HFFc6 (cell line): ENCODE measurements around the gene NPB. TPM values are rescaled to one million over a fixed set of nuclear protein-coding genes. Genes with fewer than 3 reads are reported as not detected.

Source experiments
- DNase-seq: peaks from one replicate; pipeline ENCODE4 v3.0.0-alpha.2; 2018
- H3K27ac Mint-ChIP-seq: 2 replicates; pipeline ENCODE4 v1.8.0; 2020; ENCODE audit warnings: mild to moderate bottlenecking, mixed read lengths
- H3K27me3 Mint-ChIP-seq: 2 replicates; pipeline ENCODE4 v1.8.0; 2021; ENCODE audit warnings: mild to moderate bottlenecking, moderate library complexity, mixed read lengths; ENCODE audit not compliant: insufficient read depth
- H3K36me3 Mint-ChIP-seq: 2 replicates; pipeline ENCODE4 v1.8.0; 2021; ENCODE audit warnings: low read depth, mixed read lengths
- H3K4me1 Mint-ChIP-seq: 2 replicates; pipeline ENCODE4 v1.8.0; 2020; ENCODE audit warnings: low read depth, mixed read lengths
- H3K4me3 Mint-ChIP-seq: 2 replicates; pipeline ENCODE4 v1.8.0; 2020; ENCODE audit warnings: mild to moderate bottlenecking, moderate library complexity, mixed read lengths
- H3K9me3 Mint-ChIP-seq: 2 replicates; pipeline ENCODE4 v1.8.0; 2020; ENCODE audit warnings: mild to moderate bottlenecking, mixed read lengths
- total RNA-seq, 6 experiments: library from RNA; stranded (reverse); fragmentation: NEBNext Ultra II Directional; extraction: Animal tissue kit (Norgen Biotek cat#: 25700); gene quantifications; 2 replicates in 1 of 6; 3 replicates in 5 of 6; pipeline ENCODE4 v1.2.3, GENCODE V29; 2021
- TF ChIP-seq, protein P1 (sequence below): fragments of 200-600 bp; sonication (generic); IDR thresholded peaks from 2 replicates; pipeline ENCODE4 v1.5.0; 2021; ENCODE audit warnings: antibody characterized with exemption, mild to moderate bottlenecking

The NPB gene
- total RNA-seq, 6 experiments from 2014 or later, result 0.53 to 1.5 (median 0.71) TPM

DNA sequence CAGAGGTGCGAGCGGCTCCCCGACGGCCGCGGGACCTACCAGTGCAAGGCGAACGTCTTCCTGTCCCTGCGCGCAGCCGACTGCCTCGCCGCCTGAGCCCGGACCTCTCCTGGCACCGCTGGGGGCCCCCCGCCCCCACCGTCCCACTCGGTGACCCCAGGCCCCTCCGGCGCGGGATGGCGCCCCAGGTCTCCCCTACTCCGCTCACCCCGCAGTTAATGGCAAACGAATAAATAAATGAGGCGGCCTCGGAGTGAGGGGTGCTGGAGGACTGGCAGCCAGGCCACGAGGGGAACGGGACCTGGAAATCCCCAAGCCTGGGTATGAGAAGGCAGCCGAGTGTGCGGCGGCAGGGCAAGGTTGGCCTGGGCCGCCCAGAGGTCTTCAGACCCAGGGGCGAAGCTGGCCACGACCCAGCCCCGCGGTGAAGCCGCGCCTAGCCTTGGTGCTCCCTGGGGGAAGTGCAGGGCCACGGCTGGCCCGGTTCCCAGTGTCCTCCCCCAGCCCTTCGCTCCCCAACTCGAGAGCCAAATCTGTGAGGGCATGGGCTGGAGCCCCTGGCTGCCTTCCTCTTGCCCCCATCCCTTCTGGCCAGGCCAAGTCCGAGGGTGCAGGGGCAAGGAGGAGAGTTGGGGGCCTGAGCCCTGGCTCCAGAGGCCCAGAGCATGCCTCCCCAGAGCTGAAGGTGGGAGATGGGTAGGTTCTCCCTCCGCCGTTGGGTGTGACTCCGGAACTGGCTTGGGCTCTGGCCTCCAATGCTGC is 796 bp downstream of the NPB start:
- H3K36me3 Mint-ChIP-seq, result peaks cover 16% of the 10 kb centered on the region
- H3K4me1 Mint-ChIP-seq, result peaks cover 22% of the 10 kb centered on the region
- TF ChIP-seq, protein P1, sequence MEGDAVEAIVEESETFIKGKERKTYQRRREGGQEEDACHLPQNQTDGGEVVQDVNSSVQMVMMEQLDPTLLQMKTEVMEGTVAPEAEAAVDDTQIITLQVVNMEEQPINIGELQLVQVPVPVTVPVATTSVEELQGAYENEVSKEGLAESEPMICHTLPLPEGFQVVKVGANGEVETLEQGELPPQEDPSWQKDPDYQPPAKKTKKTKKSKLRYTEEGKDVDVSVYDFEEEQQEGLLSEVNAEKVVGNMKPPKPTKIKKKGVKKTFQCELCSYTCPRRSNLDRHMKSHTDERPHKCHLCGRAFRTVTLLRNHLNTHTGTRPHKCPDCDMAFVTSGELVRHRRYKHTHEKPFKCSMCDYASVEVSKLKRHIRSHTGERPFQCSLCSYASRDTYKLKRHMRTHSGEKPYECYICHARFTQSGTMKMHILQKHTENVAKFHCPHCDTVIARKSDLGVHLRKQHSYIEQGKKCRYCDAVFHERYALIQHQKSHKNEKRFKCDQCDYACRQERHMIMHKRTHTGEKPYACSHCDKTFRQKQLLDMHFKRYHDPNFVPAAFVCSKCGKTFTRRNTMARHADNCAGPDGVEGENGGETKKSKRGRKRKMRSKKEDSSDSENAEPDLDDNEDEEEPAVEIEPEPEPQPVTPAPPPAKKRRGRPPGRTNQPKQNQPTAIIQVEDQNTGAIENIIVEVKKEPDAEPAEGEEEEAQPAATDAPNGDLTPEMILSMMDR, result no peak
- H3K4me3 Mint-ChIP-seq, result no peak overlapping the region
- peaks cover 7% of the 10 kb centered on the region for H3K27me3 Mint-ChIP-seq
- H3K9me3 Mint-ChIP-seq, result no peaks in the 10 kb centered on the region
- no peak for DNase-seq
- H3K27ac Mint-ChIP-seq, result no peak overlapping the region

DNA sequence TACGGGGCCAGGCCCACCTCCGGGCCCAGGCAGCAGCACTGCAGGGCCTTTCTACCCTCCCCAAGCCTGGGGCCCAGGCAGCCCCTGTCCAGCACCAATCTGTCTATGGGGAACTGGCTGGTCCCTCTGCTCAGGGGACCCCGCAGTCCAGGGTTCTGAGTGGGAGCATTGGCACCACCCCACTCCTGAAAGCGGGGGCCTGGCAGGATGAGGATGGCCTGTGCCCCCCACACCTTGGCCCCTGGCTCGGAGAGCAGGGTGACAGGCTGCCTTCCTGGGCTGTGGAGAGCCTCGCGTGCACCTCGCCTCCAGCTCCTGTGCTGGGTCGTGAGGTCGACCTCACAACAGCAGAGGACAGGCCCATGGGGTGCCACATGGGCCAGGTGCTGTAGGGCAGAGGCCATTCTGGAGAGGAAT is 1.4 kb downstream of the NPB start:
- TF ChIP-seq, protein P1, result no peak
- no peak for DNase-seq
- H3K27me3 Mint-ChIP-seq, result peaks cover 7% of the 10 kb centered on the region
- no peaks in the 10 kb centered on the region for H3K9me3 Mint-ChIP-seq
- no peak overlapping the region for H3K4me3 Mint-ChIP-seq
- H3K27ac Mint-ChIP-seq, result no peak overlapping the region
- H3K4me1 Mint-ChIP-seq, result peaks cover 16% of the 10 kb centered on the region
- peaks cover 11% of the 10 kb centered on the region for H3K36me3 Mint-ChIP-seq

DNA sequence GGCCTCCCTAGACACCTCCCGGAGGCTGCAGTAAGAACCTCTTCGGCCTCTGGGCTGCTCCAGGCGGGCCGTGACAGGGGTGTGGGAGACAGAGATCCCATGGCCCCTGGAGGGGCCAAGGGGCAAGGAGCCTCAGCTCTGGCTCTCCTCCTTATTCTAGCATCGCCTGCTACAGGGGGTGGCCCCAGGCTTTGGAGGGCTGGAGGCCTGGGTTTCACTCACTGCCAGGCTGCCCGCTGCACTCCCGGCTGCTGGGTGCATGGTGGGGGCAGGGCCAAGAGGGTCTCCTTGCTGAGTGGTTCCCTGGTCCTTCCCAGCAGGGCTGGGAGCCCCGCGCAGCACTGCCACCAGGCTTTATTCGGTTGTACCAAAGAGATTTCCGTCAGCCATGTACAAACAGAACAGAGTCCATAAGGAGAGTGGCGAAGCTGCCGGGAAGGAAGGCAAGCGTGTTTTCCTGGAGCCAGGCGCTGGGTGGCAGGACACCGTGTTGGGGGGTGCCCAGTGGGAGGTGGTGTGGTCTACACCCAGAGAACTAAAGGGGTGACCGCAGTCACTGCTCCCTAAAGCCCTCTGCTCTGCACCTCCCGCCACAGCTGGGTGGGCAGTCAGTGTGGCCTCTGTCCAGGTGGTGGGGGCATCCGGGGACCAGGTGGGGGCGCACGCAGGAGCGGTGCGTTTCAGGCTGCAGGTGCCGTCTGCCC is 2.0 kb downstream of the NPB start:
- TF ChIP-seq, protein P1, result no peak
- Mint-ChIP-seq H3K4me1 (peaks cover 10% of the 10 kb centered on the region), H3K4me3 (no peak overlapping the region), H3K27ac (no peak overlapping the region), H3K36me3 (peaks cover 11% of the 10 kb centered on the region), H3K9me3 (no peaks in the 10 kb centered on the region), H3K27me3 (peaks cover 7% of the 10 kb centered on the region)
- DNase-seq, result no peak

DNA sequence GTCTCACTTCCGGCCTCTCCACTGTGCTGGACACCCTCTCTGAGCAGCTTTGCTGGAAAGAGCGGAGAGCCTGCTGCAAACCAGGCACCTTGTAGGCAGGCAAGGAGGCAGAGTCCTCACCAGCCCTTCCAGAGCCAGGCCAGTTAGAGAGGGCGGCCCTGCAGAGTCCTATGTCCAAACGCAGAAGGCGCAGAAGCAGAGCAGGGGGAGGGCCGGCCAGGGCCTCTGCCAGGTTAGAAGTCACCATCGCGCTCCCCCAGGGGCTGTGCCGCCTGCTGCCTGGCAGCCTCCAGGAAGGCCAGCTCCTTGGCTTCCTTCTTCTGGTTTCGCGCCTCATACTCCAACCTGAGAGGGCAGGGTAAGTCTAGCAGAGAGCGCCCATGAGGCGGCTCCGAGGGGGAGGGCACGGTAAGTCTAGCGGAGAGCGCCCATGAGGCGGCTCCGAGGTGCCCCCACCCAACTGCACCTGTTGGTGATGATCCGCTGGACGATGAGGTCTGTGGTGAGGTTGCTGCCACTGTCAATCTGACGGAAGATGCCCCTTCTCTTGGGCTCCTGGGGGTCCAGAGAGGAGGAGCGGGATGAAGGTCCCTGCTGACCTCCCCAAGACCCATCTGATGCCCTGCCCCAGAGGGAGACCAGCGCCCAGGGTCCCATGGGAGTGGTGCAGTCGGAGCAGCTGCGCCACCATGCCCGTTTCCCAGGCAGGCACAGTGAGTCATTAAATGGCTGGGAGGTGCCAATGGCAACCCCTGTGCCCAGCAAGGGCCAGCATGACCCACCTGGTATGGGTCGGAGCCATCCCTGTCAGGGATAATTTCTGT is 2.8 kb downstream of the NPB start:
- H3K9me3 Mint-ChIP-seq, result no peaks in the 10 kb centered on the region
- no peak for DNase-seq
- TF ChIP-seq, protein P1, result no peak

DNA sequence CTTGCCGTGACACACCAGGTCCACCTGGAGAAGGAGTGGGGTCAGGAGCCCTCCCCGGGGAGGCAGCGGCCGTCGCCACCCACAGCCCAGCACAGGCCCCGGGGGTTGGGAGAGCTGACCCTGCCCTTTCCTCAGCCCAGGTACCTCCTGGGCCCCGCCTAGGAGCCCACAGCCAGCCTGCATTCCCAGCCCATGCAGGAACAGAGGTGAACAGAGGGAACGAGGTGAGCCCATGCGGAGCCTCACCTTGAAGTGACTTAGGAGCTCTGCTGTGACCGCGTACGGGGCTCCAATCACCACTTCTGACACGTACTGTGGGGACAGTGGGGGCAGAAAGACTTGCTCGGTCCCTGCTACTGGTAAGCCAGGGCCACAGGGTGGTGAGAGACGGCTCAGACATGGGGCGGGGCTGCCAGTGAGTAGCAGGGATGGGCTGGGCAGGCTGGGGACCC is 3.4 kb downstream of the NPB start:
- no peak for DNase-seq
- TF ChIP-seq, protein P1, result no peak
- no peak overlapping the region for H3K27ac Mint-ChIP-seq
- H3K36me3 Mint-ChIP-seq, result peaks cover 7% of the 10 kb centered on the region
- no peaks in the 10 kb centered on the region for H3K4me1 Mint-ChIP-seq
- H3K27me3 Mint-ChIP-seq, result peaks cover 4% of the 10 kb centered on the region
- H3K4me3 Mint-ChIP-seq, result no peak overlapping the region
- H3K9me3 Mint-ChIP-seq, result no peaks in the 10 kb centered on the region

More for the DNA sequence above, 2.8 kb downstream of the NPB start:
- Mint-ChIP-seq H3K27me3 (peaks cover 7% of the 10 kb centered on the region), H3K36me3 (peaks cover 11% of the 10 kb centered on the region), H3K27ac (no peak overlapping the region), H3K4me3 (no peak overlapping the region), H3K4me1 (peaks cover 5% of the 10 kb centered on the region; the same call in 1 of the 2 replicates)
